HepG2 (cell line): ENCODE data around the gene HAND1. TPM values are rescaled to one million over a fixed set of nuclear protein-coding genes. Genes with fewer than 3 reads are reported as not detected.

Experiments
- ATAC-seq: fragments of 200-7000 bp; cut with Tn5 transposase; 3 replicates; pipeline ENCODE4 v1.9.1; 2020; ENCODE audit warnings: mild to moderate bottlenecking, moderate library complexity
- BruUV-seq: library from RNA; stranded (reverse); fragments of 400-500 nt; replicated peaks from 2 replicates; lab custom pipeline; 2021; lab: Mats Ljungman, UMichigan
- CTCF ChIA-PET: fragments of 300-600 bp; formaldehyde crosslinking; extraction: SDS; loops from one replicate; lab custom pipeline; 2021; ENCODE audit warnings: low total read pairs, inconsistent platforms, low intra/inter-chr PET ratio; lab: Yijun Ruan, JAX
- POLR2A ChIA-PET: fragments of 350-600 bp; sonication (Branson Sonifier 250); formaldehyde crosslinking; loops from one replicate; lab custom pipeline; 2020; ENCODE audit warnings: antibody characterized with exemption, inconsistent platforms; lab: Yijun Ruan, JAX
- DNase-seq: peaks from one replicate; pipeline ENCODE4 v3.0.0-alpha.2; 2015; ENCODE audit warnings: low spot score
- FAIRE-seq: peaks from 3 replicates; lab custom pipeline; 2011; peaks lifted over from hg19 to GRCh38; lab: Jason Lieb, UNC
- H2AFZ ChIP-seq: one replicate; pipeline ENCODE4 v1.6.1; 2011; ENCODE audit warnings: low read length, inconsistent platforms
- H3K27ac ChIP-seq: fragments of 300-600 bp; 3 replicates; pipeline ENCODE4 v1.8.0; 2011; ENCODE audit warnings: mixed run types, mild to moderate bottlenecking, mixed read lengths, low read length, inconsistent platforms; ENCODE audit not compliant: insufficient read depth; ENCODE audit errors: extremely low read length
- H3K27me3 ChIP-seq, 2 experiments: fragments of 200-600 bp in 1 of 2; 2 replicates in 1 of 2; 3 replicates in 1 of 2; pipeline versions ENCODE4 v1.6.0 to v1.8.0; 2011; ENCODE audit warnings: low read length in 2 of 2, mild to moderate bottlenecking in 2 of 2, moderate library complexity in 2 of 2, inconsistent platforms in 1 of 2; ENCODE audit not compliant: insufficient read depth in 2 of 2, control insufficient read depth in 1 of 2
- H3K36me3 ChIP-seq, 2 experiments: fragments of 200-600 bp in 1 of 2; replicated peaks in 1 of 2; 2 replicates in 1 of 2; 3 replicates in 1 of 2; pipeline versions ENCODE4 v1.5.1 to v1.8.0; 2011; ENCODE audit warnings: low read length in 2 of 2, inconsistent platforms in 1 of 2; ENCODE audit not compliant: insufficient read depth in 2 of 2, control insufficient read depth in 1 of 2
- H3K4me1 ChIP-seq: 2 replicates; pipeline ENCODE4 v1.5.1; 2012; ENCODE audit warnings: low read length, inconsistent platforms; ENCODE audit not compliant: insufficient read depth
- H3K4me2 ChIP-seq: 2 replicates; pipeline ENCODE4 v1.6.0; 2011; ENCODE audit warnings: low read depth, low read length, inconsistent platforms
- H3K4me3 ChIP-seq, 3 experiments: fragments of 200-600 bp in 1 of 3; sonication (generic), shearing (Covaris generic) in 1 of 3; replicated peaks in 1 of 3; 2 replicates each; pipeline ENCODE4 v1.5.1; 2011 to 2016; ENCODE audit warnings: low read length in 3 of 3, inconsistent platforms in 2 of 3, low read depth in 2 of 3, mild to moderate bottlenecking in 2 of 3, control low read depth in 1 of 3, mixed read lengths in 1 of 3; ENCODE audit not compliant: insufficient read depth in 1 of 3
- H3K79me2 ChIP-seq: one replicate; pipeline ENCODE4 v1.6.1; 2011; ENCODE audit warnings: low read length, inconsistent platforms; ENCODE audit not compliant: insufficient read depth
- H3K9ac ChIP-seq: 2 replicates; pipeline ENCODE4 v1.6.0; 2011; ENCODE audit warnings: mild to moderate bottlenecking, low read depth, low read length, inconsistent platforms; ENCODE audit not compliant: insufficient read depth
- H3K9me3 ChIP-seq: 2 replicates; pipeline ENCODE4 v1.5.1; 2012; ENCODE audit warnings: mild to moderate bottlenecking, low read length
- H4K20me1 ChIP-seq: 2 replicates; pipeline ENCODE4 v1.6.0; 2011; ENCODE audit warnings: inconsistent platforms, mild to moderate bottlenecking, low read length, moderate library complexity; ENCODE audit not compliant: insufficient read depth
- EZH2 ChIP-seq: conservative IDR thresholded peaks from 2 replicates; pipeline ENCODE4 v1.6.1; 2012; ENCODE audit warnings: mild to moderate bottlenecking, low read depth, low read length, moderate library complexity
- FOSL2 ChIP-seq: sonication (generic); formaldehyde crosslinking; IDR thresholded peaks from 2 replicates; pipeline ENCODE4 v1.4.0; 2020; ENCODE audit warnings: missing genetic modification reagents
- WGBS: methylation state at CpG from one replicate; pipeline ENCODE4 v1.1.6; 2017; ENCODE audit warnings: low lambda C conversion rate; 5-methylcytosine and 5-hydroxymethylcytosine counted together
- in situ Hi-C: cut with HindIII; loops from 2 replicates; pipeline ENCODE4 v1.10.0; 2017; ENCODE audit warnings: low pct_unique_long_range_greater_than_20kb; ENCODE audit not compliant: extremely low pct_ligation_motif_present
- intact Hi-C: fragments of 100-400 bp; cut with micrococcal nuclease; formaldehyde crosslinking; loops from one replicate; pipeline ENCODE4 v1.10.0; 2022; ENCODE audit not compliant: unreplicated experiment
- polyA plus RNA-seq, 8 experiments: library from polyadenylated mRNA; depleted of rRNA in 3 of 8; stranded (reverse) in 7 of 8; unstranded in 1 of 8; fragments of >200 nt; fragmentation: Illumina TruSeq in 4 of 8; extraction: Trizol in 4 of 8; gene quantifications; 2 replicates each; pipeline versions ENCODE4 v1.2.1 to v1.2.3, GENCODE V29; 2011 to 2016; ENCODE audit warnings: low read depth in 4 of 8, missing spikeins in 1 of 8, mixed read lengths in 1 of 8; ENCODE audit not compliant: insufficient read depth in 1 of 8
- total RNA-seq, 5 experiments: library from RNA; depleted of rRNA; stranded (reverse); fragments of >200 nt; fragmentation: Illumina TruSeq; extraction: Trizol; gene quantifications; 2 replicates each; pipeline ENCODE4 v1.2.3, GENCODE V29; 2016; ENCODE audit warnings: low read depth in 1 of 5
- TF ChIP-seq, protein P1 (sequence below): sonication (generic); formaldehyde crosslinking; conservative IDR thresholded peaks from 2 replicates; pipeline ENCODE4 v1.5.0; 2020; ENCODE audit warnings: missing genetic modification reagents
- TF ChIP-seq, protein P2 (sequence below): sonication (generic); formaldehyde crosslinking; IDR thresholded peaks from 2 replicates; pipeline ENCODE4 v1.8.1; 2023; ENCODE audit warnings: mild to moderate bottlenecking, moderate library complexity, missing genetic modification reagents
- TF ChIP-seq, protein P3 (sequence below): sonication (generic); formaldehyde crosslinking; IDR thresholded peaks from 2 replicates; pipeline ENCODE4 v1.8.0; 2022; ENCODE audit warnings: mild to moderate bottlenecking, missing genetic modification reagents, borderline replicate concordance

HAND1 gene
- total and polyA plus RNA-seq, 2 of the 13 experiments (the other 11 are each of a cell fraction or from before 2014, with no cell fraction given): not detected

DNA sequence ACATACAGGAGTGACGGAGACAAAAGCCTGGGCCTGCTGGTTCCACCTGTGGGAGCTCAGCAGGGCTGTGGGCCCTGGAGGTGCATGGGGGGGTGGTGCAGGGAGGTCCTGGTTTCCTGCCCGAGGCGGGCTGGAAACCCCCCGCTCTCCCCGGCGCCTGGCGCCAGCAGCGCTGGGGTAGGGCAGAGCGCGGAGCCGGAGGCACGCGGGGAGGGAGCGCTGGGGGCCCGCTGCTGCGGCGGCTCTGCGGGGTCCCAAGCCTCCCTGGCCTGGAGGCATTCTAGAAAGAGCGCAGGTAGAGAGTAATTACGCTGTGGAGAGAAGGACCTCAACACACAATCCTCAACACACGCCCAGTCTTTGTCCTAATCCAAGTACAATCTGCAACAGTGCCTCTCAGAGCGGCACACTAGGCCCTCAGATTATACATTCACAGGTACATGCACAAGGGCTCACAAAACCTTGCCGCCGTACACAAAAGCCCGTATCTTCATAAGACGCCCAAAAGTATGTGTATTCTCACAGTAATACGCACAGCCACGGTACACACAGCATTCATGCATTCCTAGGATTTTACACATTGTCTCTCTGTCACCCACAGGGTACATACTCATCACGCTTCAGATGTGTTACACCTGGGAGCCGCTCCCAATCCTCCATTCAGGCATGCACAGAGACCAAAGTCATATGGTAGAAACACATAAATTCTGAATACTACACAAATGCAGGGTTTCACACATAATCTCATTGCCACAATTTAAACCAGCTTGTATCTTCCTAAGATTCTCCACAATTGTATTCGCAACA, 2.1 kb upstream of the HAND1 start (continued):
- TF ChIP-seq, protein P1, sequence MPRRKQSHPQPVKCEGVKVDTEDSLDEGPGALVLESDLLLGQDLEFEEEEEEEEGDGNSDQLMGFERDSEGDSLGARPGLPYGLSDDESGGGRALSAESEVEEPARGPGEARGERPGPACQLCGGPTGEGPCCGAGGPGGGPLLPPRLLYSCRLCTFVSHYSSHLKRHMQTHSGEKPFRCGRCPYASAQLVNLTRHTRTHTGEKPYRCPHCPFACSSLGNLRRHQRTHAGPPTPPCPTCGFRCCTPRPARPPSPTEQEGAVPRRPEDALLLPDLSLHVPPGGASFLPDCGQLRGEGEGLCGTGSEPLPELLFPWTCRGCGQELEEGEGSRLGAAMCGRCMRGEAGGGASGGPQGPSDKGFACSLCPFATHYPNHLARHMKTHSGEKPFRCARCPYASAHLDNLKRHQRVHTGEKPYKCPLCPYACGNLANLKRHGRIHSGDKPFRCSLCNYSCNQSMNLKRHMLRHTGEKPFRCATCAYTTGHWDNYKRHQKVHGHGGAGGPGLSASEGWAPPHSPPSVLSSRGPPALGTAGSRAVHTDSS: no peak
- no peak for TF ChIP-seq FOSL2 (CRISPR knock-in tag)
- TF ChIP-seq, all 625 proteins: peak for 0

DNA sequence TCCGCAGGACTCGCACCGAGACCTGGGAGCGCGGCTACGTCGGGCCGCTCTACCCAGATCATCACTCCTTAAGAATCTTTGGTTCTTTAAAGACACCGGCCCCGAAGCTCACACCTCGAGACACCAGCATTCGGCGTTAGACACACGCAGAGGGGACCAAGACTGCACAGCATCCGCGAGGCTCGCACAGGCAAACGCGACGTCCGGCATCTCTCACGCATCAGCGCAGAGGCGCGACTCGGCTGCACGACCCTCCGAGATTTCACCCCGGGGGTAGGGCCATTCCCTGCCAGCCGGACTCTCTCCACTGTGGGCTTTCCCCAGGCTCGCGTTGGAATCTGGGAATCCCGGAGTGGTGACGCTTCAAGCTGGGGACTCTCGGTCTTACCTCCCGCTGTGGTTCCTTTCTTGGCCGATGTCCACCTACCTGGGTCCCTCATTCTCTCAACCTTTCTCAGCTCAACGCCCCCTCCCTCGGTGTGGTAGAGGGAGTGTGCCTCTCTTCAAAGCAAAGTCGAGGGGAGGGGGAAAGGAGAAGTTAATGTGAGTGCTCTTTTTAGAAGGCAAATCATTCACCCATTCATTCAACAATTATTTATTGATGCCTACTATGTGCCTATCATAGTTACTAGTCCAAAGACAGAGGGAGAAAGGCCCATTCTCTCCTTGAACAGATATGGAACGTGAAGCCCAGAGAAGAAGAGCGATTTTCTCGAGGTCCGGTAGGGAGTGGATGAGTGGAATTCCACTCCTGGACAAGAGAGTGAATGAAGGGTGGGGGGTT, 1.3 kb upstream of the HAND1 start:
- FAIRE-seq: no peak
- intact Hi-C loops: no loop called here

More for the DNA sequence above, 1.3 kb upstream of the HAND1 start:
- ChIA-PET POLR2A (no interaction called here), CTCF (no interaction called here)
- Histone ChIP-seq H3K27ac (no peak overlapping the region), H2AFZ (no peak overlapping the region), H3K9ac (no peak overlapping the region), H3K4me3 (0 out of 6 replicates have a peak overlapping the region, but pooled peaks of 1 of the 3 experiments have one; percentile 10), H4K20me1 (no peaks in the 10 kb centered on the region), H3K4me1 (peaks cover 9% of the 10 kb centered on the region), H3K4me2 (no peak overlapping the region), H3K27me3 (peaks cover 18 to 98% of the 10 kb centered on the region in 2 experiments), H3K36me3 (no peaks in the 10 kb centered on the region), H3K9me3 (no peaks in the 10 kb centered on the region), H3K79me2 (no peaks in the 10 kb centered on the region)
- no TSS peak for BruUV-seq
- peak; percentile 51; the same call in 1 of the 2 replicates for TF ChIP-seq EZH2
- TF ChIP-seq, protein P2, sequence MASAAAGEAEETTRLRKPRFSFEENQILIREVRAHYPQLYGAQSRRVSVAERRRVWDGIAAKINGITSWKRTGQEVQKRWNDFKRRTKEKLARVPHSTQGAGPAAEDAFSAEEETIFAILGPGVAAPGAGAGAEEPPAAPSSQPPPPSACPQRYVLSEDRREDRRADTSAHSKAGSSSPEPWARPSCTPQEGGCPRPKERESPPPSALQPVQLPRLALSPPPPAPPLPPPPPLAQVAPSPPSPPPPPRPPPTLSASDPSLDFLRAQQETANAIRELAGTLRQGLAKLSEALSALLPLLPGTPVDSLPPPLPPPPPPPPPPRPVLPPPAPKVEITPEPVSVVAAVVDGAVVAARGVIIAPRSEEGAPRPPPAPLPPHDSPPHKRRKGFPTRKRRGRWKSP (CRISPR knock-in tag): no peak
- TF ChIP-seq, protein P3, sequence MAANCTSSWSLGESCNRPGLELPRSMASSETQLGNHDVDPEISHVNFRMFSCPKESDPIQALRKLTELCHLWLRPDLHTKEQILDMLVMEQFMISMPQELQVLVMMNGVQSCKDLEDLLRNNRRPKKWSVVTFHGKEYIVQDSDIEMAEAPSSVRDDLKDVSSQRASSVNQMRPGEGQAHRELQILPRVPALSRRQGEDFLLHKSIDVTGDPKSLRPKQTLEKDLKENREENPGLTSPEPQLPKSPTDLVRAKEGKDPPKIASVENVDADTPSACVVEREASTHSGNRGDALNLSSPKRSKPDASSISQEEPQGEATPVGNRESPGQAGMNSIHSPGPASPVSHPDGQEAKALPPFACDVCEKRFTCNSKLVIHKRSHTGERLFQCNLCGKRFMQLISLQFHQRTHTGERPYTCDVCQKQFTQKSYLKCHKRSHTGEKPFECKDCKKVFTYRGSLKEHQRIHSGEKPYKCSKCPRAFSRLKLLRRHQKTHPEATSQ (CRISPR knock-in tag): no peak
- no peak for ATAC-seq
- 21% methylated on average over 14 of the region's 44 CpGs for WGBS
- DNase-seq: no peak
- in situ Hi-C loops: loop anchor here (5.0 kb wide), 1 partner anchor 48 kb away; no protein-coding TSS in a partner anchor
